Fibroblast of lung (primary cell): Measurements from ENCODE around the gene SWT1.

Experiments
- CTCF ChIP-seq, 2 donors: IDR thresholded peaks in 1 of 2; conservative IDR thresholded peaks in 1 of 2; 1 replicate in 1 of 2; 2 replicates in 1 of 2; pipeline ENCODE4 v1.5.1; 2011 to 2012; ENCODE audit warnings: low read length in 2 of 2, control low read depth in 1 of 2, inconsistent platforms in 1 of 2, low read depth in 1 of 2, mild to moderate bottlenecking in 1 of 2
- EZH2 ChIP-seq: IDR thresholded peaks from 2 replicates; pipeline ENCODE4 v1.5.1; 2012; ENCODE audit warnings: low read length, control low read depth, mild to moderate bottlenecking; ENCODE audit errors: missing control alignments

- TF ChIP-seq CTCF (conservative IDR thresholded peaks at IDR 0.05 in 1 of 2, IDR thresholded peaks at IDR 0.05 in 1 of 2; ENCODE audit: low read depth in 1 of 2, low read length in 2 of 2) (no peak), EZH2 (no peak)
Measured at GRCh38 chr1:185132534-185132933, 24.4 kb upstream of the SWT1 start.
